Smooth muscle cell (in vitro differentiated cells): ENCODE data around the gene SETD3. TPM values are rescaled to one million over a fixed set of nuclear protein-coding genes. Genes with fewer than 3 reads are reported as not detected.
A peak's percentile ranks its signal among the peaks of the same experiment; 100 is the strongest.

Experiments
- DNase-seq: peaks from one replicate; lab custom pipeline; 2025; ENCODE audit not compliant: unreplicated experiment; lab: John Stamatoyannopoulos, UW
- H2AFZ ChIP-seq: fragments of 200-600 bp; sonication (generic); 2 replicates; pipeline ENCODE4 v1.6.0; 2016; ENCODE audit warnings: antibody characterized with exemption, low read depth, mild to moderate bottlenecking
- H3F3A ChIP-seq: fragments of 200-600 bp; sonication (generic); 2 replicates; pipeline ENCODE4 v1.6.0; 2017; ENCODE audit warnings: antibody characterized with exemption, low read depth
- H3K27ac ChIP-seq: fragments of 200-600 bp; sonication (generic); 2 replicates; pipeline ENCODE4 v1.5.1; 2016; ENCODE audit warnings: low read depth, mild to moderate bottlenecking
- H3K27me3 ChIP-seq: fragments of 200-600 bp; sonication (generic); 2 replicates; pipeline ENCODE4 v1.6.1; 2016; ENCODE audit warnings: low read depth, mild to moderate bottlenecking
- H3K36me3 ChIP-seq: fragments of 200-600 bp; sonication (generic); 2 replicates; pipeline ENCODE4 v1.5.1; 2016; ENCODE audit warnings: low read depth
- H3K4me1 ChIP-seq: fragments of 200-600 bp; sonication (generic); 2 replicates; pipeline ENCODE4 v1.5.1; 2016; ENCODE audit warnings: low read depth
- H3K4me2 ChIP-seq: fragments of 200-600 bp; sonication (generic); 2 replicates; pipeline ENCODE4 v1.6.0; 2016; ENCODE audit warnings: mild to moderate bottlenecking
- H3K4me3 ChIP-seq: fragments of 200-600 bp; sonication (generic); 2 replicates; pipeline ENCODE4 v1.5.1; 2016; ENCODE audit warnings: mild to moderate bottlenecking
- H3K79me2 ChIP-seq: fragments of 200-600 bp; sonication (generic); 2 replicates; pipeline ENCODE4 v1.6.0; 2016; ENCODE audit warnings: low read depth, mild to moderate bottlenecking
- H3K9ac ChIP-seq: fragments of 200-600 bp; sonication (generic); 2 replicates; pipeline ENCODE4 v1.6.0; 2016; ENCODE audit warnings: low read depth
- H3K9me3 ChIP-seq: fragments of 200-600 bp; sonication (generic); replicated peaks from 2 replicates; pipeline ENCODE4 v1.5.1; 2016; ENCODE audit warnings: low read depth
- H4K20me1 ChIP-seq: fragments of 200-600 bp; sonication (generic); 2 replicates; pipeline ENCODE4 v1.6.0; 2016; ENCODE audit warnings: low read depth
- CTCF ChIP-seq: fragments of 200-600 bp; sonication (generic); IDR thresholded peaks from 2 replicates; pipeline ENCODE4 v1.5.1; 2017; ENCODE audit warnings: borderline replicate concordance, mild to moderate bottlenecking, antibody characterized with exemption; ENCODE audit not compliant: insufficient read depth, poor library complexity, severe bottlenecking
- WGBS: methylation state at CpG from one replicate; pipeline ENCODE4 v1.1.7; 2016; ENCODE audit warnings: low lambda C conversion rate; 5-methylcytosine and 5-hydroxymethylcytosine counted together
- polyA plus RNA-seq: library from polyadenylated mRNA; unstranded; fragments of >200 nt; fragmentation: Nextera tagmentation; extraction: Ambion mirVana; gene quantifications from 2 replicates; pipeline ENCODE4 v1.2.1, GENCODE V29; 2016
- total RNA-seq: library from RNA; depleted of rRNA; stranded (reverse); fragments of >200 nt; gene quantifications from 2 replicates; pipeline ENCODE4 v1.2.3, GENCODE V29; 2014

SETD3 gene
- total and polyA plus RNA-seq, 2 experiments from 2014 or later, result 49.2 to 74.9 TPM

- TF ChIP-seq CTCF, result no peak
- Histone ChIP-seq H3K9me3 (no peaks in the 10 kb centered on the region), H3K9ac (peak within 1 kb of the TSS; percentile 98), H3K27ac (peak within 1 kb of the TSS; percentile 97), H3K4me1 (peaks cover 35% of the 10 kb centered on the region), H3K79me2 (peaks cover 84% of the 10 kb centered on the region), H3K4me3 (peak within 1 kb of the TSS; percentile 94), H2AFZ (peak within 1 kb of the TSS; percentile 46), H3K4me2 (peak within 1 kb of the TSS; percentile 94), H3K27me3 (no peaks in the 10 kb centered on the region), H3F3A (peaks cover 15% of the 10 kb centered on the region), H3K36me3 (no peaks in the 10 kb centered on the region), H4K20me1 (peaks cover 81% of the 10 kb centered on the region)
- DNase-seq, result peak; percentile 99
- WGBS, result 1% methylated on average over 64 of the region's 82 CpGs
These were observed 472 bp upstream of the SETD3 start, which contains the start of gene CCNK for GRCh38 chr14:99480917-99481744. Gene CCNK, plus strand, starts transcription at chr14:99481409. Its CDS starts 11,269 bp downstream, at chr14:99492678.

- H3K9ac ChIP-seq, result peak overlapping the region; percentile 79
- no peaks in the 10 kb centered on the region for H3K36me3 ChIP-seq
- H3K4me2 ChIP-seq, result peak overlapping the region; percentile 80
- no peak for TF ChIP-seq CTCF
- no peaks in the 10 kb centered on the region for H3K27me3 ChIP-seq
- H4K20me1 ChIP-seq, result peaks cover 81% of the 10 kb centered on the region
- WGBS, result 23% methylated on average over 18 of the region's 18 CpGs
- peaks cover 35% of the 10 kb centered on the region for H3K4me1 ChIP-seq
- H2AFZ ChIP-seq, result no peak overlapping the region
- peaks cover 15% of the 10 kb centered on the region for H3F3A ChIP-seq
- DNase-seq, result no peak
- no peaks in the 10 kb centered on the region for H3K9me3 ChIP-seq
- H3K79me2 ChIP-seq, result peaks cover 84% of the 10 kb centered on the region
- peak overlapping the region; percentile 94 for H3K4me3 ChIP-seq
- H3K27ac ChIP-seq, result peak overlapping the region; percentile 82
These were observed 1.3 kb downstream of the SETD3 start for GRCh38 chr14:99479160-99479905.

- no peaks in the 10 kb centered on the region for H3K27me3 ChIP-seq
- H3K9ac ChIP-seq, result no peak overlapping the region
- H3K4me1 ChIP-seq, result peaks cover 35% of the 10 kb centered on the region
- H3K4me3 ChIP-seq, result peak overlapping the region; percentile 94
- no peaks in the 10 kb centered on the region for H3K9me3 ChIP-seq
- TF ChIP-seq CTCF, result no peak
- peaks cover 15% of the 10 kb centered on the region for H3F3A ChIP-seq
- WGBS, result 81% methylated on average over 4 of the region's 4 CpGs
- H3K79me2 ChIP-seq, result peaks cover 84% of the 10 kb centered on the region
- H4K20me1 ChIP-seq, result peaks cover 81% of the 10 kb centered on the region
- no peak for DNase-seq
- H3K36me3 ChIP-seq, result no peaks in the 10 kb centered on the region
- H3K27ac ChIP-seq, result no peak overlapping the region
- H3K4me2 ChIP-seq, result peak overlapping the region; percentile 80
- H2AFZ ChIP-seq, result no peak overlapping the region
These were observed 2.5 kb downstream of the SETD3 start for GRCh38 chr14:99478128-99478527.
